Ammon's horn (tissue), 1 donor: ENCODE data around the gene SEZ6L2.

Experiments used
- DNase-seq: peaks from one replicate; pipeline ENCODE4 v3.0.0-alpha.2; 2016; ENCODE audit warnings: low spot score

The SEZ6L2 gene

DNA sequence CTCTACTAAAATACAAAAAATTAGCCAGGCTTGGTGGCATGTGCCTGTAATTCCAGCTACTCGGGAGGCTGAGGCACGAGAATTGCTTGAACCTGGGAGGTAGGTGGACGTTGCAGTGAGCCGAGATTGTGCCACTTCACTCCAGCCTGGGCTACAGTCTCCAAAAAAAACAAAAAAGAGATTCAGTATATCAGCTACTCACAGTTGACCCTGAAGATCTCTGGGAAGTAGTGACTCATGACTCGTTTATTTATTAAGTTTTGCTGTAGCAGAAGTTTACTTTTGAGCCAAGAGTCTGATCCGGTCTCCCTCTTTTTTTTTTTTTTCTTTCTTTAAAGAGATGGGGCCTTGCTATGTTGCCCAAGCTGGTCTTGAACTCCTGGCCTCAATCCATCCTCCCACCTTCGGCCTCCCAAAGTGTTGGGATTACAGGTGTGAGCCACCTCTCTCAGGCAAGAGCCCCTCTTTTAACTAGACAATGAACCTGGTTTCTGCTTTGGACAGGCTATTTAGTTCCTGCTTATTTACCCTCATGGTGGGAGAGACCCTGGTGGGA lies 74.7 kb downstream of the SEZ6L2 start:
- DNase-seq = no peak

DNA sequence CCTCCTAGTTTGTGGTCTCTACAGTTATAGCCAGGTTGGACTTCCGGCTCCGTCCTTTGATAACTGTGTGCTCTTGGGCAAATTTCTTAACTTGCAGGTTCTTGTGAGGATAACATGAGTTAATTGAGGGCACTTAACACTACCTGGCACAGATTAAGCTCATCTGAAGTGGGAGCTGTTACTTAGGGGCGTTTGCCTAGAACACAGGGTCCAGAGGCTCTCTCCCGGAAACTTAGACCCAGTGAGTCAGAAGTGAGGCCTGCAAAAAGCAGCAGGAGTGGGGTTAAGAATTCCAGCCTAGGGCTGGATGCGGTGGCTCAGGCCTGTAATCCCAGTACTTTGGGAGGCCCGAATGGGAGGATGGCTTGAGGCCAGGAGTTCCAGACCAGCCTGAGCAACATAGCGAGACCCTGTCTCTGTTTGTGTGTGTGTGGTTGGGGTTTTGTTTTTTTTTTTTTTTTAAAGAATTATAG lies 77.7 kb downstream of the SEZ6L2 start:
- no peak for DNase-seq
